HUES6 (cell line): ENCODE data around the gene MYT1.
"Not testable (repeated sequence)": the region's sequence is repeated elsewhere in the genome, so short reads cannot be mapped to it uniquely, and the experiment has no call there.

Source experiments
- H3K27ac ChIP-seq: 2 replicates; pipeline ENCODE4 v1.7.0; 2013; ENCODE audit warnings: low read depth, mild to moderate bottlenecking, low read length, inconsistent platforms
- H3K27me3 ChIP-seq: 2 replicates; pipeline ENCODE4 v1.6.1; 2013; ENCODE audit warnings: low read length; ENCODE audit not compliant: control insufficient read depth, insufficient read depth
- H3K36me3 ChIP-seq: 2 replicates; pipeline ENCODE4 v1.6.1; 2013; ENCODE audit warnings: low read length; ENCODE audit not compliant: control insufficient read depth, insufficient read depth
- H3K4me1 ChIP-seq: 2 replicates; pipeline ENCODE4 v1.6.1; 2013; ENCODE audit warnings: low read length; ENCODE audit not compliant: control insufficient read depth, insufficient read depth
- H3K4me3 ChIP-seq: 2 replicates; pipeline ENCODE4 v1.5.1; 2013; ENCODE audit warnings: low read depth, low read length
- H3K9ac ChIP-seq: one replicate; pipeline ENCODE4 v1.6.1; 2013; ENCODE audit warnings: mild to moderate bottlenecking, low read length
- H3K9me3 ChIP-seq: 2 replicates; pipeline ENCODE4 v1.6.1; 2013; ENCODE audit warnings: low read depth, low read length; ENCODE audit not compliant: control insufficient read depth, insufficient read depth

Gene MYT1

GRCh38 chr20:64176971-64177370 lies 12.7 kb downstream of the MYT1 start:
- peaks cover 9% of the 10 kb centered on the region for H3K9me3 ChIP-seq
- peak overlapping the region; percentile 16; the same call in 1 of the 2 replicates for H3K4me3 ChIP-seq
- peaks cover 20% of the 10 kb centered on the region for H3K4me1 ChIP-seq
- H3K27ac ChIP-seq: no peak overlapping the region
- H3K9ac ChIP-seq: no peak overlapping the region
- no peaks in the 10 kb centered on the region for H3K36me3 ChIP-seq
- peaks cover 26% of the 10 kb centered on the region for H3K27me3 ChIP-seq

DNA sequence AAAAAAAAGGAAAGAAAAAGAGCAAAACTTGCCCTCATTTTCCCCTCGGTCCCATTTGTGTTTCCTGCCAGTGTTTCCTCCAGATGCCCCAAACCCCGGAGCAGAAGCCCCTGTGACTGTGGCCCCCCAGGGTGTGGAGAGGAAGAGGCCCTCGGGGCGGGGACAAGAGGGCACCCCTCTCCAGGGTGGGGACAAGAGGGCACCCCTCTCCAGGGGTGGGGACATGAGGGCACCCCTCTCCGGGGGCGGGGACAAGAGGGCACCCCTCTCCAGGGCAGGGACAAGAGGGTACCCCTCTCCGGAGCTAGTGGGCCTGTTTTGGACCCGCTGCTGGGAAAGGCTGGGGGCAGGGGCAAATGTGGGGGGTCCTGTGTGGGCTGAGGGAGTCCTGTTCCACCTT lies 13.1 kb downstream of the MYT1 start:
- H3K27ac ChIP-seq: no peak overlapping the region
- no peak overlapping the region for H3K9ac ChIP-seq
- H3K4me1 ChIP-seq: peaks cover 22% of the 10 kb centered on the region
- peaks cover 25% of the 10 kb centered on the region for H3K27me3 ChIP-seq
- no peak overlapping the region for H3K4me3 ChIP-seq
- no peaks in the 10 kb centered on the region for H3K36me3 ChIP-seq
- H3K9me3 ChIP-seq: peaks cover 9% of the 10 kb centered on the region

GRCh38 chr20:64177787-64178186 lies 13.5 kb downstream of the MYT1 start:
- Histone ChIP-seq H3K36me3 (no peaks in the 10 kb centered on the region), H3K27me3 (peaks cover 24% of the 10 kb centered on the region), H3K4me3 (no peak overlapping the region), H3K4me1 (peaks cover 22% of the 10 kb centered on the region), H3K27ac (no peak overlapping the region), H3K9ac (no peak overlapping the region), H3K9me3 (peaks cover 9% of the 10 kb centered on the region)

- H3K27ac ChIP-seq, H3K9me3 ChIP-seq, H3K9ac ChIP-seq, H3K36me3 ChIP-seq, H3K4me3 ChIP-seq: not testable (repeated sequence)
- H3K27me3 ChIP-seq: peaks cover 16% of the 10 kb centered on the region; the same call in 1 of the 2 replicates
- peaks cover 22% of the 10 kb centered on the region for H3K4me1 ChIP-seq
Measured at GRCh38 chr20:64178925-64179324, 14.7 kb downstream of the MYT1 start.

DNA sequence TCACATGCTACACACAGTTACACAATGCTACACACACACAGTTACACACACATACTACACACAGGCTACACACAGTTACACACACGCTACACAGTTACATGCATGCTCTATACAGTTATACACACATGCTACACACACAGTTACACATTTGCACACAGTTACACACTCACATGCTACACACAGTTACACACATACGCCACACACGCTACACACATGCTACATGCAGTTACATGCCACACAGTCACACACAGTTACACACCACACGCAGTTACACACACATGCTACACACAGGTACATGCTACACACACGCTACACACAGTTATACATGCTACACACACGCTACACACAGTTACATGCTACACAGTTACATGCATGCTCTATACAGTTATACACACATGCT lies 15.6 kb downstream of the MYT1 start:
- H3K4me3 ChIP-seq: no peak overlapping the region
- H3K27ac ChIP-seq: no peak overlapping the region
- H3K9me3 ChIP-seq: peaks cover 9% of the 10 kb centered on the region
- peaks cover 22% of the 10 kb centered on the region for H3K4me1 ChIP-seq
- H3K9ac ChIP-seq: no peak overlapping the region
- peaks cover 16% of the 10 kb centered on the region; the same call in 1 of the 2 replicates for H3K27me3 ChIP-seq
- no peaks in the 10 kb centered on the region for H3K36me3 ChIP-seq

DNA sequence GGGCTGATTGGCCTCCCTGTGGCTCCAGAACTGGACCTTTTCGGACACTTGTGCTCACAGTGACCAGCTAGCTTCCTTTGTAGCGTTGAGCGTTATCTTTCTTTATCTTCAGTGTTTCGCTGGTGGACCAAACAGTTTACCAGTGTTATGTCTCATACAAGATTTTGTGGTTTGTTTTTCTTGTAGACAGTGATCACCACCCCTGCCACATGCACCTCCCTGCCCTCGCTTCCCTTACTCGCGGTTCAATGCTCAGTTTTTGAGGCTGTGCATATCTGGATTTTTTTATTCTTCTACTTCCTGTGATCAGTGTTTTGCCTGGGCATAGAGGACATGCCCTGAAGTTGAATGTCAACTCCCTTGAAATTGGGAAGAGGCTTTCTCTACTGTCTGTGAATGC lies 16.4 kb downstream of the MYT1 start:
- H3K36me3 ChIP-seq: no peaks in the 10 kb centered on the region
- peaks cover 9% of the 10 kb centered on the region for H3K9me3 ChIP-seq
- H3K4me3 ChIP-seq: no peak overlapping the region
- H3K27me3 ChIP-seq: peaks cover 16% of the 10 kb centered on the region; the same call in 1 of the 2 replicates
- no peak overlapping the region for H3K9ac ChIP-seq
- H3K4me1 ChIP-seq: peaks cover 22% of the 10 kb centered on the region
- H3K27ac ChIP-seq: no peak overlapping the region

DNA sequence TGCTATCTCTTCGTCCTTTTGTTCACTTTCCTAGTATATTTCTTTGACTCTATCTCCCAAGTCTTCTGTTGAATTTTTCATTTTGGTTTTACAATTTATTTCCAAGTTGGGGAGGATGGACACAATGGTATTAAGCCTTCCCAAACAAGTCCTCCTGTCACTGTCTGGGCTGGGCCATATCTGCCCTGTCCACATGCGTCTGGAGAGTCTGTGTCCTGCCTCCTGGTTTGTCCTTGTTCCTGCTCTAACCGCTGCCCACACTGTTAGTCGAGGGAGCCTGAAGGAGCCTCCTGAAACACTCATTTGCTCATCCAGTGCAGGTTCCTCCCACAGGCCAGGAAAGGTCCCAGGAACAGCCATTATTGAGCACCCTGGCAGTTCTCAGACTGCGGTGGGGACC lies 17.1 kb downstream of the MYT1 start:
- no peak overlapping the region for H3K9ac ChIP-seq
- H3K4me1 ChIP-seq: peaks cover 21% of the 10 kb centered on the region

DNA sequence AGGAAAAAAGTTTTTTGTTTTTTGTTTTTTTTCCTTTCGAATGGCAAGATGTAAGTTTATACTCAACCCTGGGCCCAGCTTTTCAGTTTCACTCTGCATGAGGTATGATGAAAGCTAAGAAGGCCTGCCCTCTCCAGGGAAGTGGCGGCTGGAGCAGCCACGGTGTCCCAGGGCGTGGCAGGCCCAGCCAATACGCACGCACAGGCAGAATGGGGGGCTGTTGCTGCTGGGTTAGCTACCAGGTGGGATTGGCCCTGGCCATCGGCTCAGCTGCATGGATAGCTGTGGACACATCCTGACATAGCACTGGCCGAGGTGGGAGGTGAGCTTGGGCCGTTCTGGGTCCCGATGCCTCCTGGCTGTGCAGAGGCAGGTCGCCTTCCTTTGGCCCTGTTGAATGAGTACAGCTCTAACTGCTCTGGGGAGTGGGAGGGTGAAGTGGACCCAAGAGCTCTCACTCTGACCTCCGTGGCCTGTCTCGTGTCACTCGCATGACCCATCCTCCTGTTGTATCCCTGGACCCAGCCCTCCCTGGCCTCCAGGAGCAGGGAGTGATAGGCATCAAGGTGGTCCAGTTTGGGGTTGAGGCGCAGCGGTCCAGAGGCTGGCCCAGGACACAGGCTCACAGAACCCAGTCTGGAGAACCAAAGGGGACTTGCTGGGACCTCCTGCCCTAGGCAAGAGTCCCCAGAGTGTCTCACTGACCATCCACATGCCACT lies 18.1 kb downstream of the MYT1 start:
- Histone ChIP-seq H3K9me3 (peaks cover 9% of the 10 kb centered on the region), H3K4me3 (no peak overlapping the region), H3K27me3 (peaks cover 8% of the 10 kb centered on the region; the same call in 1 of the 2 replicates), H3K27ac (no peak overlapping the region), H3K9ac (no peak overlapping the region), H3K4me1 (peaks cover 12% of the 10 kb centered on the region), H3K36me3 (no peaks in the 10 kb centered on the region)

More for the DNA sequence above, 17.1 kb downstream of the MYT1 start:
- Histone ChIP-seq H3K4me3 (no peak overlapping the region), H3K9me3 (peaks cover 9% of the 10 kb centered on the region), H3K27me3 (peaks cover 13% of the 10 kb centered on the region; the same call in 1 of the 2 replicates), H3K36me3 (no peaks in the 10 kb centered on the region), H3K27ac (no peak overlapping the region)

GRCh38 chr20:64183313-64183712 lies 19.1 kb downstream of the MYT1 start:
- no peak overlapping the region for H3K9ac ChIP-seq
- H3K36me3 ChIP-seq: no peaks in the 10 kb centered on the region
- H3K4me3 ChIP-seq: no peak overlapping the region
- H3K9me3 ChIP-seq: peaks cover 9% of the 10 kb centered on the region
- peaks cover 8% of the 10 kb centered on the region for H3K4me1 ChIP-seq
- no peak overlapping the region for H3K27ac ChIP-seq
- no peaks in the 10 kb centered on the region for H3K27me3 ChIP-seq

DNA sequence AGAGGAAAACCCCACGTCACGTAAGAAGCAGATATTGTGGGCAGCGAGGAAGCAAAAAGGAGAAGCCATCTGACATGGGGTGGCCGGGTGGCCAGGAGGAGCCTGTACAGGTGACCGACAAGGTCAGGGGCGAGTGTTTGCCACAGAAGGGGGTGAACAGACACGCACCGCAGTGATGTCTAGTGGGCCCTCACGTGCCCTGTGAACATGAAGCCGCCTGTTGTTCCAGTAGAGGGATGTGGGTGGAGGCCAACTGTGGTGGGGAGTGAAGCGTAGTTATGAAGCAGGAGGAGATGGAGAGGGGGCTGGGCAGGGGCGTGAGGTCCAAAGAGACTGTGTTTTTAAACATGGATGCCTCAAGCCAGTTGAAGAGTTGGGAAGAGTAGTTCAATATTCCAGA lies 20.5 kb downstream of the MYT1 start:
- H3K9ac ChIP-seq: no peak overlapping the region
- H3K36me3 ChIP-seq: no peaks in the 10 kb centered on the region
- no peak overlapping the region for H3K4me3 ChIP-seq
- H3K9me3 ChIP-seq: peaks cover 1% of the 10 kb centered on the region; the same call in 1 of the 2 replicates
- peaks cover 22% of the 10 kb centered on the region for H3K4me1 ChIP-seq
- no peak overlapping the region for H3K27ac ChIP-seq
- no peaks in the 10 kb centered on the region for H3K27me3 ChIP-seq

DNA sequence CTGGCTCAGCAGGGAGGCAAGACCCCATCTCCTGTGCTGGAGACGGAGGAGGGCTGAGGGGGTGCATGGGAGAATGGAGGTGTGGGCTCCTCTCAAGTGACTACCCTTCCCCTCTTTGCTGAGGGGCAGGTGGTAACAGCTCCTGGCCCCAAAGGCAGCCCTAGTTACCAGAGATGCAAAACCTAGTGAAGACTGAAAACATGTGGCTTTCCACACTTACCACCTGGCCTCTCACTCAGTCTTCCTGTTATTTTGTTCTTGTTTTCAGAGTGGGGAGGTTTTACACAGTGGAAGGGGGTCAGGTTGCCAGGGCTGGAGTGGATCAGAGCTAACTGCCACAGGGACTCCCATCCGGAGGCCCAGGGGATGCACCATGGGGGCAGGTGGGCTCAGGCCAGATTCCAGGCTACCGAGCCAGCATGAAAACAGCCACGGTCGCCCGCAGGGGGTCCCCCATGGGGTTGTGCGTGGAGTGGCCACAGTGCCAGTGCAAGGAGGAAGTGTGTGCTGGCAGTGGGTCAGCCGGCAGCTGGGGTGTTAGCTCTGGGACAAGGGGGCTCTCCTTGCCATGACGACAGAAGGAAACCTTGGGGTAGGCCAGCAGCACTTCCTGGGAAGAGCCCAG lies 21.1 kb downstream of the MYT1 start:
- H3K36me3 ChIP-seq: no peaks in the 10 kb centered on the region
- no peaks in the 10 kb centered on the region for H3K27me3 ChIP-seq
- no peak overlapping the region for H3K4me3 ChIP-seq
- no peak overlapping the region for H3K27ac ChIP-seq
- peaks cover 25% of the 10 kb centered on the region for H3K4me1 ChIP-seq
- H3K9ac ChIP-seq: no peak overlapping the region
- no peaks in the 10 kb centered on the region; the same call in 1 of the 2 replicates for H3K9me3 ChIP-seq
